DMS53 (cell line): ENCODE measurements around the gene FXYD3.
"Not testable (repeated sequence)": the region's sequence is repeated elsewhere in the genome, so short reads cannot be mapped to it uniquely, and the experiment has no call there.

ENCODE experiments used
- DNase-seq: peaks from one replicate; lab custom pipeline; 2025; lab: John Stamatoyannopoulos, UW

FXYD3 gene

DNA sequence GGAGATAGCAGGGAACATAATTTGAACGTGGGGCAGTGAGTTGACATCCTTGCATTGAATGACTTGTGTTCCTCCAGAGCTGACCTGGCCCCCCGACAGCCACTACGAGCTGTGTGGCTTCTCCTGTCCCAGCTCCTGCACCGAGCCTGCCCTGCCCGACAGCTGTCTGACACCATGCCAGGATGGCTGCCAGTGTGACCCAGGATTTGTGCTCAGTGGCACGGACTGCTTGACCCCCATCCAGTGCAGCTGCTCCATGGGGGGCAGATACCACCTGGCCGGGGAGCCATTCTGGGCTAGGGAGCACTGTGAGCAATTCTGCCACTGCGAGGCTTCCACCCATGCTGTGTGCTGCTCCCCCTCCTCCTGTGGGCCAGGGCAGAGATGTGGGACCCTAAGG lies 29.2 kb upstream of the FXYD3 start:
- DNase-seq, result no peak

DNA sequence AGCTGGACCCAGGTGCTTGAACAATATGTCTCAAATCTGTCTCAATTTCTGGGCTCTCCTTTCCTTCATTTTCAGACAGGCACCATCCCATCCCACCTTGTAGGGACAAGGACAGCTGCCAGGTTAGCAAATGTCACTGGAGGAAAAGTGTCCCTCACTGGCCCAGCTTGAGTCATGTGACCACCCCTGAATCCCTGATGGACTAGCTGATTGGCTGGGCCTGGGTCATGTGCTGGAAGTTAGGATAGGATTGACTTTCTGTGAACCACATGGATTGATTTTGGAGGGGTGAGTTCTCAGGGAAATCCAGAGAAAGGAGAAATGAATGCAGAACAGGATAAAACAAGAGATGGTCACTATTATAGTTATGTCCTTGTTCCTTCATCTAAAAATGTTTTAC lies 28.2 kb upstream of the FXYD3 start:
- DNase-seq, result no peak

DNA sequence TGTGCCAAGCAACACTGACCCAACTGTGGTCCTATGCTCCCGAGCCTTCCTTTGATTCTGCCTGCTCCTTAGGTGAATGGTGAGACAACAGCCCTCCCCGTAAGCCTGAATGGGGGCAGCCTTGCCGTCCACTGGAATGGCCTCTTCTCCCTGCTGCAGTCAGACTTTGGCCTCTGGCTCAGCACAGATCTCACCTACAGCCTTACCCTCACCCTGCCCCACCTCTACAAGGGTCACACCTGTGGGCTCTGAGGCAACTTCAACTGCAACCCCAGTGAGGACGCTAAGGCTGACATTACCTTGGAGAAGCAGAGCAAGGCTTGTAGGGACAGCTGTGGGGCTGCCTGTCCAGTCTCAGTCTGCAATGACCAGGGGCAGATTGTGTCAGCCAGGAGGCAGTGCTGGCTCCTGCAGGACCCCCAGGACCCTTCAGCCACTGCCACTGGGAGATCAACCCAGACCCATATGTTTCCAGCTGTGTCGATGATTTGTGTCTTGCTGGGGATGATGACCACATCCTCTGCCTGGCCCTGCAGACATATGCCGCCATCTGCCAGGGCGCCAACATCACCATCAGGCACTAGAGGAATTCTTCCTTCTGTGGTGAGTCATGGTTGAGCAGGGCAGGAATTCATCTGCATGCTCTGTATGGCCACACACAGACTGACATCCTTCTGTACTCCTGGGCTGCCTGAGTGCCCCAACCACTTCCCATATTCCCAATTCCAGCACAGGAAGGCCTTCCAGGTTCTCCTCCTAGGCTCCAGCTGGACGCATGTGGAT lies 27.3 kb upstream of the FXYD3 start:
- peak; percentile 63 for DNase-seq

DNA sequence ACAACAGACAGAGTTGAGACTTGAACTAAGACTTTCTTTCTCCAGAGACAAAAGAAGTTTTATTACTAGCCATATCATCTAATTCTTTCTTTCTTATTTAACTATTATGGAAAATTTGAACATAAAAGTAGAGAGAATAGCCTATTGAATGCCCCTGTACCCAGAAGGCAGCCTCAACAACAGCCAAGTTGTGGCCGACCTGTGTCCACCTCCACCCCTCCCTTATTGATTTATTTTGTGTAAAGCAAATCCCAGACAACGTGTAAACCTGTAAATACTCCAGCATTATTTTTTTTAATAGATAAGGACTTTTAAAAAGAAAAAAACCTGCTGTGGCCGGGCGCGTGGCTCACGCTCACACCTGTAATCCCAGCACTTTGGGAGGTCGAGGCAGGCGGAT lies 26.1 kb upstream of the FXYD3 start:
- DNase-seq, result no peak

DNA sequence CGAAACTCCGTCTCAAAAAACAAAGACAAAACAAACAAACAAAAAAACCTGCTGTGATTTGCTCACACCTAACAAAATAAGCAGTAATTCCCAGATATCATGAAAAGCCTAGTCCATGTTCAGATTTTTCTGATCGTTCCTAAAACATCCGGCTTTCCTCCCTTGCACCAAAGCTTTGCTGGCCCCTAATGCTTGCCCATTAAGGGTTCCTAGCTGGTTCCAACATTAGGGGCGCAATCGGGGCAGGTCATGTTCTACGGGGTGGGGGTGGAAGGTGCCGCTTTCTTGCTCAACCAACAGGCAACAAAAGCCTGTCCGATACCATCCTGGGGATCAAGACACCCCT lies 25.5 kb upstream of the FXYD3 start:
- DNase-seq, result no peak

DNA sequence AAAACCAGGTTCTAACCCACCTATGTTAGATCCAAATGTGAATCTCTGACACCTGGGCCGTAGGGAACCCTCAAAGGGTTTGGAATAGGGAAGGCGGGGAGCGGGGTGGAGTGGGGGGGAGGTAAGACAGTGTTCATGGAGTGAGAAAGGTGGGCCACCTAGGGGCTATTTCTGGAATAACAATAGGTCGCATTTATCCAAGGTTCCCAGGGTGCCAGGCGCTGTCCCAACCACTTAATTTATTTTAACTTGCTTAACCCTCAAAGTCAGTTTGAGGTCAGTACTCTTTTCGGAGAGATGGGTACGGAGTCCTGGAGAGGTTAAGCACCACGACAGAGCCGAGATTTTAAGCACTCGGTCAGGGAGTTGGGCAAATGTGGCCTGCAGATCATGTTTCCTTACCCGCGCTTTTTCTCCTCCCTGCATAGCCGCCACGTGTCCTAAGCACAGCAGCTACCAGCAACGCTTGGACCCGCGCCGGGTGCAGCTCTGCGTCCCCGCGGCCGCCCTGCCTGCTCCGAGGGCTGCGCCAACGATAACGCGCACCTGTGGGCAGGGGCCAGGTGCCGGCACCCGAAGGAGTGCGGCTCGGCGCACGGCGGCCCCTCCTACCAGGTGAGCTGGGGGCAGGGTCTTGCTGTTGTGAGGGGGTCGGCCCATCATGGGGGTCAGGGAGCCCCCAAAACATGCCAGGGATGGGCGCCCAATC lies 25.0 kb upstream of the FXYD3 start:
- DNase-seq, result peak; percentile 91

DNA sequence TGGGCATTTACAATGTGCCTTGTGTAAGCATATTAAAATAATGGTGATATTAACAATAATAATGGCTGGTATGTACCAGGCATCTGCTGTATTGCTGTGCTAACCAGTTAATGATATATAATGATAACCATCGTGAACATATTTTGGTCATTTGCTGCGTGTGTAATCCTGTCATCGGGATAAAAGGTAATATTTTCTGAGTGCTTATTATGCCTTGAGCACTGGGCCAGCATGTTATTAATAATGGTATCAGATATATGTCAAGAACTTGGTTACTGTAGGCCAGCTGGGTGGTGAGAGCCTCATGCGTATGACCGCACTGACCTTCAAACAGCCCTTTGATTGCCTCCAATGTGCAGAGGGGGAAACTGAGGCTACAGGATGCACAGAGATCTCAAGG lies 22.2 kb upstream of the FXYD3 start:
- no peak for DNase-seq

DNA sequence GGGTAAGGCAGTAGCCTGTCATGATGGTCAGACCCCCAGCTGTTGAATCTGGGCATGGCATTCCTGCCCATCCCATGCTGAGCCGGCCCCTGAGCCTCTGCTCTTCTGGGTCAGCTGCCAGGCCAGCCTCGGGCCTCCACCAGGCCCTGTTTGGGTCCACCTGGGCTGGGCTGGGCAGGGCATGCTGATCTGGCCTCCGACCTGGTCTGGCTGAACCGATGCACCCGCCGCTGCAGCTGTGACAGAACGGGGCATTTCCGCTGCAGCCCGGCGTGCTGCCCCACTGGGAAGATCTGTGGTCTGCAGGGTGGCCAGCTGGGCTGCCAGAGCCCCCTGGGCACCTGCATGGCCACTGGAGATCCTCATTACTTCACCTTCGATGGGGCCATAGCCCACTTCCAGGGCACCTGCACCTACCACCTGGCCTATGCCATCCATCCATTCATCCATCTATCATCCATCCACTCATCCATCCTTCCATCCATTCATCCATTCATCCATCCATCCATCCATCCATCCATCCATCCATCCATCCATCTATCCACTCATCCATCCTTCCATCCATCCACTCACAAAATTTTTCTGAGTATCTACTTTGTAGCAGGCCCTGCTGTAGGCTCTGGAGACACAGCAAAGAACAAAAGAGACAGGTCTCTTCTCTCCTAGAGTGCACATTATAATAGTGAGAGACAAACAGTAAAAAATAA lies 21.5 kb upstream of the FXYD3 start:
- no peak for DNase-seq

DNA sequence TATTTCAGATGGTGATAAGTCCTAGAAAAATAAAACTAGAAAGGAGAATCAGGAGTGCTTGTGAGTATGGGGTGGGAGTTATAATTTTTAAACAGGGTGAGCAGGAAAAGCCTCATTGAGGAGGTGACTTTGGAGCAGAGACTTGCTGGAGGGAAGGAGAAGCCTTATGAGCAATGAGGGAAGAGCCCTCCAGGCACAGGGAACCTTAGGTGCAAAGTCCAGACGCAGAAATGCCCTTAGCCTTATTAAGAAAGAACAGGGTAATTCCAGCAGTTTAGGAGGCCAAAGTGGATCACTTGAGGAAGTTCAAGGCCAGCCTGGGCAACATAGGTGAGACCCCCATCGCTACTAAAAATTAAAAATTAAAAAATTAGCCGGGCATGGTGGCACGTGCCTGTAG lies 21.0 kb upstream of the FXYD3 start:
- no peak for DNase-seq

DNA sequence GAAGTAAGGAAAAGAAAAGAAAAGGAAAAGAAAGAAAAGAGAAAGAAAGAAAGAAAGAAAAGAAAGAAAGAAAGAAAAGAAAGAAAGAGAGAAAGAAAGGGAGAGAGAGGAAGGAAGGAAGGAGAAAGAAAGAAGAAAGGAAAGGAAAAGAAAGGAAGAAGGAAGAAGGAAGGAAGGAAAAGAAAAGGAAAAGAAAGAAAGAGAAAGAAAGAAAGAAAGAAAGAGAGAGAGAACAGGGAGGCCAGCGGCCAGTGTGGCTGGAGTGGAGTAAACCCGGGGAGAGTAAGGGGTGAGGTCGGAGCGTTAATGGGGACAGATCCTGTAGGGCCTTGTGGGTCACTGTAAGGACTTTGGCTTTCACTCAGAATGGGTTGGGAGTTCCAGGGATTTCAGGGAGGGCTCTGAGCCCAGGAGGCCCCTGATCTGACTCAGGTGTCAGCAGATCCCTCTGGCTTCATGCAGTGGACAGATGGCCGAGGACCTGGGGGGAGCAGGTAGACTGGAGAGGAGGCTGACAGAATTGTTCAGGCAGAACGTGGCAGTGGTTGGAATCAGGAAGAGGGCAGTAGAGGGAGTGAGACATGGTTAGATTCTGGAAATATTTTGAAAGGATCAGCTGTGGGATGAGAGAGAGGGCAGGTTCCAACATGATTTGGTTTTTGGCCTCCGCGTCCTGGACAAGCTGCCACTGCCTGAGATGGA lies 19.8 kb upstream of the FXYD3 start:
- no peak for DNase-seq

DNA sequence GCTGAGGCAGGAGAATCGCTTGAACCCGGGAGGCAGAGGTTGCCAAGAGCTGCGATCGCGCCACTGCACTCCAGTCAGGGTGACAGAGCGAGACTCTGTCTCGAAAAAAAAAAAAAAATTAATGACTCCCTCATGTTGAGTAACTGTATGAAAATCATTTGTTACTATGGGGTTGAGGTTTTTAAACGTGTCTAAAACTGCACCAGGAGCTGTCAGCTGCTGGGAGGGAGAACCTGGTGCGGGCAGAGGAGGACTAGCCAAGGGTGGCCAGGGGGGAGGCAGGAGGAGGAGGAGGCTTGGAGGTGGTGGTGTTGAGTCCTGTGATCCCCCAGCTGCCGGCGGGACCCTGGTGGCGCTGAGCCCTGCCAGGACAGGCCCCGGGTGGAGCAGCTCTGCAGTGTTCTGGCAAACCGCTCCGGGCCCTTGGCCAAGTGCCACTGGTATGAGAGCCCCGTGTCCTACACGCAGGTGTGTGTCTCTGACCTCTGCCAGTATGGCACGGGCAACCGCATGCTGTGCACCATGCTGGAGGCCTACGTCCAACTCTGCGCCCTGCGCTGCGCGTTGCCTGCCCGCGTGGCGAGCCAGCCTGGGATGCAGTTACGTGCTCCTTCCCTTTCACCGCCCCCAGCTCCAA lies 17.1 kb upstream of the FXYD3 start:
- no peak for DNase-seq

DNA sequence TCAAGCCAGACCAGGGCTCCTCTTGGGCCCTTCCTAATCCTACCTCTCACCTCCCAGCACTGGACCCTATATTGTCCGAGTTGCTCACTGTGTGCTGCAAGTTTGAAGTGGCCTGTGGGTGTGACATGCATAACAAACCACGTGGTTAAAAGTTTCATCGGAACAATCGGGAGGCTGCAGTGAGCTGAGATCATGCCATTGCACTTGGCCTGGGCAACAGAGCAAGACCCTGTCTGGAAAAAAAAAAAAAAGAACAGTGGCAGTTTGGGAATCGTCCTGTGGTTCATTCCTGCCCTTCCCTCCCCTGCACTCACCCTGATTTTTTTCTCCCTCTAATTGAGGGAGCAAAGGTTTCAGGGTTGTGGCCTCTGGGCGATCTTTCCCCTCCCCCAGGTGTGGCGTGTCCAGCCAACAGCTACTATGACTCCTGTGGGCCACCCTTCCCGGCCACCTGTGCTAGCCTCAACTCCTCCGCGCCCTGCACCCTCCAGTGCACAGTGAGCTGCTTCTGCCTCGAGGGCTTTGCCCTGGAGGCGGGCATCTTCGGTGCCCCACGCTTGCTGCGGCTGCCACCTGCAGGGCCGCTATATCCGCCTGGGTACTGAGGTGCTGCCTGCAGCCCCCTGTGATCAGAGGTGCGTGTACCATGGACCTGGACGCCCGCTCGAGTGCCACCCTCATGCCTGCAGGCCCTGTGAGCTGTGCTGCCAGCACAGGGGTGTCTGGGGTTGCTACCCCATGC lies 16.3 kb upstream of the FXYD3 start:
- no peak for DNase-seq

DNA sequence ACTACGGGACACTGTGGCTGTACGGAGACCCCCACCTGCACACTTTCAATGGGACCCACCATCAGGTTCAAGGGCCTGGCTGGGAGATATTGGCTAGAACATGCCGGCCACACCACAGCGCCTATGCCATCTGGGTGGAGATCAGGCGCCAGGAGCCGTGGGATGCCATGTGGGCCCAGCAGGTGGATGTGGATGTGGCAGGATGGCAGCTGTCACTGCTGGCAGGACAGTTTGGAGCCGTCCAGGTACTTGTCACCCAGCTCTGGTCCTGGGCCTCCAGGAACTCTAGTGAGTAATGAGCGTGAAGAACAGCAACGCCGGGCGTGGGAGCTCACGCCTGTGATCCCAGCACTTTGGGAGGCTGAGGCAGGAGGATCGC lies 15.7 kb upstream of the FXYD3 start:
- no peak for DNase-seq

DNA sequence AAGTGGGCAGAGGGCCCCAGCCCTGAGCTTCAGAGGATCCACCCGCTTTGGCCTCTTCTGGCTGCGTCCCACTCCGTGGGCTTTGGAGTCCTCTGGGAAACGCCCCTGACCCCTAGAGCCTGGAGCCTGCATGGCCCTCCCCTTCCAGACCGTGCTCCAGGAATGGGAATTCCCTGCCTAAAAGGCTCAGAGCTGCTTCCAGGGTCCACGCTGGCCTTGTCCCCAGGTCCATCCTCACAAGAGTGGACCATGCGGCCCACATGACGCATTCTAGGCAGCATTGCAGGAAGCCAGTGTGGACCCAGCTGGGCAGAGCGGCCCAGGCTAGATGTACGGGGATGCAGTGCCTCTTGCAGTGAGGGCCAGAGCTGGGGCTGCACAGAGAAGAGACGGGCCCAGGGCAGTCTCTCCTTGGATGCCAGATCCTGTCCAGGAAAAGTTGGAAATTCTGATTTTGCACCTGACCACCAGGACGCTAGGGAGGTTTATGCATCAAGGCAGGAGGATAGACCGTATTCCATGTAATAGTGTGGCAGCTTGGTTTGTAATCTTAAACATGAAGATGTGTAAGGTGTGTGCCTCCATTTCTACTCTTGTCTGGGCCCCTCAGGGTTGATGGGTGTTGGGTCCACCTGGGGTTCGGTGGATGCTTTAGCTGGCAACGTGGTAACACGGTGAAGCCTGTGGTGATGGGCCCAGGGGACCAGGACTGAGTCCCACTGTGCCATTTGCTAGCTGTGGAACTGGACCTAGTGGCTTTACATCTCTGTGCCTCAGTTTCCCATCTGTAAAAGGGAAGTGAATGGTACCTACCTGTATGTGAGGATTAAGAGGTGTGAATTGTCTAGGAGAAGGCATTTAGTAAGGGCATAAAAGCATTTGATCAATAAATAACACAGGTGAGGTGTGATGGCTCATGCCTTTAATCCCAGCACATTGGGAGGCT lies 14.8 kb upstream of the FXYD3 start:
- DNase-seq, result no peak

DNA sequence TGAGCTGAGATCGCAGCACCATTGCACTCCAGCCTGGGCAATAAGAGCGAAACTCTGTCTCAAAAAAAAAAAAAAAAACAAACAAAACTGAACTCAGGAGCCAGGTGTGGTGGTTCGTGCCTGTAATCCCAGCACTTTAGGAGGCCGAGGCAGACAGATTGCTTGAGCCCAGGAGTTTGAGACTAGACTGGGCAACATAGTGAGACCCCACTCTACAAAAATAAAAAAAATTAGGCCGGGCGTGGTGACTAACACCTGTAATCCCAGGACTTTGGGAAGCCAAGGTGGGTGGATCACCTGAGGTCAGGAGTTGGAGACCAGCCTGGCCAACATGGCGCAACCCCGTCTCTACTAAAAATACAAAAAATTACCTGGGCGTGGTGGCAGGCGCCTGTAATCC lies 13.7 kb upstream of the FXYD3 start:
- DNase-seq, result not testable (repeated sequence)

DNA sequence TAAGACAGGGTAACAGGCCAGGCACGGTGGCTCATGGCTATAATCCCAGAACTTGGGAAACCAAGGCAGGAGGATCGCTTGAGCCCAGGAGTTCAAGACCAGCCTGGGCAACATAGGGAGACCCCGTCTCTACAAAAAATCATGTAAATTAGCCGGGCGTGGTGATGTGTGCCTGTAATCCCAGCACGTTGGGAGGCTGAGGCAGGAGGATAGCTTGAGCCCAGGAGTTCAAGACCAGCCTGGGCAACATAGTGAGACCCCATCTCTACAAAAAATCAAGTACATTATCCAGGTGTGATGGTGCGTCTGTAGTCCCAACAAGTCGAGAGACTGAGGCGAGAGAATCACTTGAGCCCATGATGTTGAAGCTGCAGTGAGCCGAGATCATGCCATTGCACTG lies 12.0 kb upstream of the FXYD3 start:
- DNase-seq, result not testable (repeated sequence)

DNA sequence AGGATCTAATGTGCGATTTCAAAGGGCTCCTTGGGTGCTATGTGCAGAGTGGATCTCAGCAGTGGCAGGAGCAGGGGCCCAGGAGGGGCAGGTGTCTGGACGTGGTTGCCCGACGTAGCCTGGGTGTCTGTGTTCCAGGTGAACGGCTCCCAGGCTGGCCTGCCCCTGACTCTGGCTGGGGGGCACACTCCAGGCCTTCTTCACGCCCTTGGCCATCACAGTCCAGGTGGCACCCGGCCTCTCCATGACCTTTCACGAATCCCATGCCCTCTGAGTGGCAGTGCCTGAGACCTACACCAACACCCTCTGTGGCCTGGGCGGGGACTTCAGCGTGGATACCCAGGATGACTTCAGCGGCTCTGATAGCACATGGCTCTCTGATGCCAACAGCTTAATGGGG lies 11.3 kb upstream of the FXYD3 start:
- no peak for DNase-seq

DNA sequence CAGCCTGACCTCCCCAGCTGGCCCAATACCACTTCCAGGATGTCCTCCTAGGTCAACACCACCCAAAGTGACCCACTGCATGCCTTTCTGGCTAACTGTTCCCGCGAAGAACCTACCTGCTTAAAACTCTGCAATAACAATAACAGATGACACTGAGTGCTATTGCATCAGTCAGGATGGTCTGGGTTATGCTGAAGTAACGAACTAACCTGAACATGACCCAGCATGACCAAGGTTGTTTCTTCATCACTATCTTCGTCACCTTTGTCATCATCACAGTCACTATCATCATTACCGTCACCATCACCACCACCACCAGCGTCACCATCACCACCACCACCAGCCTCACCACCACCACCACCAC lies 10.6 kb upstream of the FXYD3 start:
- no peak for DNase-seq

DNA sequence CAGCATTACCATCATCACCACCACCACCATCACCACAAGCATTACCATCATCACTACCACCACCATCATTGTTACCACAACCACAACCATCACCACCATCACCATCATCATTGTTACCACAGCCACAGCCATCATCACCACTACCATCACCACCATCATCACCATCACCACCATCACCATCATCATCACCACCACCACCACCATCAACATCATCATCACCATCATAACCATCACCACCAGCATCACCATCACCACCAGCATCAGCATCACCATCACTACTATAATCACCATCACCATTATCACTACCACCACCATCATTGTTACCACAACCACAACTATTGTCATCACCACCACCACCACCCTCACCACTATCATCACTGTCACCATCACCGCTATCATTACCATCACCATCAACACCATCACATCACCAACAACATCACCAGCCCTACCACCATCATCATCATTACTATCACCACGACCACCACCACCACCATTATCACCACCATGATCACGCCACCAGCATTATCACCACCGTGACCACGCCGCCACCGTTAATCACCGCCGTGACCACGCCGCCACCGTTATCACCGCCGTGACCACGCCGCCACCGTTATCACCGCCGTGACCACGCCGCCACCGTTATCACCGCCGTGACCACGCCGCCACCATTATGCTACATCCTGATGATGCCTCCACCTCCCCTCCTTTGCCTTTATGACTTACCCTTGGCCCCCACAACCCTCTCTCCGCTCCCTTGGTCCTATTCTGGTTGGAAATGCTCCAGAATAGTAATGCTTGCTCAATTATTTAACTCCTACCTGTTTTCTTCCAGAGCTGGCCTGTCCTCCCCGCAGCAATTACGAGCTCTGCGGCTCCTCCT lies 10.0 kb upstream of the FXYD3 start:
- DNase-seq, result no peak

DNA sequence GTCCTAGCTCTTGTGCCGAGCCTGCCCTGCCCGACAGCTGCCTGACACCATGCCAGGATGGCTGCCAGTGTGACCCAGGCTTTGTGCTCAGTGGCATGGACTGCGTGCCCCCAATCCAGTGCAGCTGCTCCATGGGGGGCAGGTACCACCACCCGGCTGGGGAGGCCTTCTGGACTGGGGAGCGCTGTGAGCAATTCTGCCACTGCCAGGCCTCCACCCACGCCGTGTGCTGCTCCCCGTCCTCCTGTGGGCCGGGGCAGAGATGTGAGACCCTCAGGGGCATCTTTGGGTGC lies 9.4 kb upstream of the FXYD3 start:
- DNase-seq, result no peak
